IMR-90 (cell line): ENCODE data around the gene ANKS4B. TPM values are rescaled to one million over a fixed set of nuclear protein-coding genes. Genes with fewer than 3 reads are reported as not detected.

ENCODE experiments used
- ATAC-seq: fragments of 200-7000 bp; cut with Tn5 transposase; 2 replicates; pipeline ENCODE4 v1.9.1; 2020; ENCODE audit warnings: low read depth, mild to moderate bottlenecking, moderate library complexity
- BruUV-seq: library from RNA; stranded (reverse); fragments of 400-500 nt; replicated peaks from 2 replicates; lab custom pipeline; 2021; lab: Mats Ljungman, UMichigan
- CTCF ChIA-PET: fragments of 300-600 bp; formaldehyde crosslinking; extraction: SDS; loops from one replicate; lab custom pipeline; 2021; ENCODE audit warnings: antibody characterized with exemption; lab: Yijun Ruan, JAX
- POLR2A ChIA-PET: fragments of 300-600 bp; sonication (Branson Sonifier 250); formaldehyde crosslinking; loops from one replicate; lab custom pipeline; 2022; ENCODE audit warnings: antibody characterized with exemption; ENCODE audit not compliant: unreplicated experiment; lab: Charles Lee
- DNase-seq: peaks from one replicate; pipeline ENCODE4 v3.0.0; 2013
- H2AFZ ChIP-seq: replicated peaks from 2 replicates; pipeline ENCODE3; 2013; ENCODE audit warnings: low read length, mild to moderate bottlenecking; ENCODE audit not compliant: poor library complexity
- H2AK5ac ChIP-seq: 2 replicates; pipeline ENCODE4 v1.6.1; 2013; ENCODE audit warnings: low read depth, low read length, inconsistent platforms
- H2AK9ac ChIP-seq: replicated peaks from 2 replicates; pipeline ENCODE3; 2013; ENCODE audit warnings: mild to moderate bottlenecking, low read depth, low read length, moderate library complexity; ENCODE audit not compliant: poor library complexity
- H2BK120ac ChIP-seq: 2 replicates; pipeline ENCODE4 v1.6.1; 2013; ENCODE audit warnings: low read depth, low read length, inconsistent platforms
- H2BK15ac ChIP-seq: 3 replicates; pipeline ENCODE4 v1.6.1; 2013; ENCODE audit warnings: low read depth, low read length, inconsistent platforms
- H2BK20ac ChIP-seq: 2 replicates; pipeline ENCODE4 v1.6.1; 2013; ENCODE audit warnings: low read depth, mild to moderate bottlenecking, inconsistent platforms, low read length, moderate library complexity
- H2BK5ac ChIP-seq: 2 replicates; pipeline ENCODE4 v1.6.1; 2013; ENCODE audit warnings: mild to moderate bottlenecking, low read depth, low read length, inconsistent platforms; ENCODE audit not compliant: poor library complexity, severe bottlenecking
- H3K14ac ChIP-seq: replicated peaks from 2 replicates; pipeline ENCODE4 v1.6.1; 2013; ENCODE audit warnings: low read depth, low read length, inconsistent platforms
- H3K18ac ChIP-seq: 2 replicates; pipeline ENCODE4 v1.6.1; 2013; ENCODE audit warnings: low read depth, low read length, control low read depth
- H3K23ac ChIP-seq: 2 replicates; pipeline ENCODE4 v1.6.1; 2013; ENCODE audit warnings: low read depth, low read length, inconsistent platforms
- H3K27ac ChIP-seq: 2 replicates; pipeline ENCODE4 v1.5.1; 2013; ENCODE audit warnings: mild to moderate bottlenecking, control low read depth, low read length; ENCODE audit not compliant: insufficient read depth
- H3K27me3 ChIP-seq: 2 replicates; pipeline ENCODE4 v1.6.1; 2013; ENCODE audit warnings: low read length; ENCODE audit not compliant: control insufficient read depth, insufficient read depth
- H3K36me3 ChIP-seq: 2 replicates; pipeline ENCODE4 v1.6.1; 2013; ENCODE audit warnings: low read length, mixed read lengths; ENCODE audit not compliant: control insufficient read depth, insufficient read depth
- H3K4ac ChIP-seq: 2 replicates; pipeline ENCODE4 v1.6.1; 2013; ENCODE audit warnings: low read depth, low read length, inconsistent platforms
- H3K4me1 ChIP-seq: 2 replicates; pipeline ENCODE4 v1.6.1; 2013; ENCODE audit warnings: low read length, mixed read lengths; ENCODE audit not compliant: control insufficient read depth, insufficient read depth
- H3K4me2 ChIP-seq: 2 replicates; pipeline ENCODE4 v1.6.1; 2013; ENCODE audit warnings: low read depth, mild to moderate bottlenecking, control low read depth, low read length, moderate library complexity
- H3K4me3 ChIP-seq: 2 replicates; pipeline ENCODE4 v1.5.1; 2013; ENCODE audit warnings: low read depth, mild to moderate bottlenecking, control low read depth, low read length, moderate library complexity; ENCODE audit not compliant: insufficient read depth
- H3K56ac ChIP-seq: 2 replicates; pipeline ENCODE4 v1.6.1; 2013; ENCODE audit warnings: low read length, inconsistent platforms; ENCODE audit not compliant: insufficient read depth; ENCODE audit errors: extremely low read depth
- H3K79me1 ChIP-seq, 2 experiments: 2 replicates each; pipeline ENCODE4 v1.6.1; 2013; ENCODE audit warnings: low read length in 2 of 2, inconsistent platforms in 1 of 2, low read depth in 1 of 2
- H3K9ac ChIP-seq: 2 replicates; pipeline ENCODE4 v1.6.1; 2013; ENCODE audit warnings: low read depth, low read length, control low read depth
- H3K9me1 ChIP-seq: 2 replicates; pipeline ENCODE4 v1.6.1; 2013; ENCODE audit warnings: low read length, inconsistent platforms; ENCODE audit not compliant: insufficient read depth
- H3K9me3 ChIP-seq: 2 replicates; pipeline ENCODE4 v1.6.1; 2013; ENCODE audit warnings: low read length; ENCODE audit not compliant: control insufficient read depth, insufficient read depth
- H4K20me1 ChIP-seq: 2 replicates; pipeline ENCODE4 v1.6.1; 2013; ENCODE audit warnings: low read length, inconsistent platforms; ENCODE audit not compliant: insufficient read depth
- H4K5ac ChIP-seq: 2 replicates; pipeline ENCODE4 v1.6.1; 2013; ENCODE audit warnings: mild to moderate bottlenecking, low read depth, low read length, control low read depth
- H4K8ac ChIP-seq, 2 experiments: 2 replicates each; pipeline ENCODE4 v1.6.1; 2013; ENCODE audit warnings: low read depth in 2 of 2, low read length in 2 of 2, control low read depth in 1 of 2, inconsistent platforms in 1 of 2
- H4K91ac ChIP-seq: 2 replicates; pipeline ENCODE4 v1.6.1; 2013; ENCODE audit warnings: low read depth, low read length, inconsistent platforms; ENCODE audit not compliant: insufficient read depth
- CEBPB ChIP-seq: IDR thresholded peaks from 2 replicates; pipeline ENCODE4 v1.6.1; 2012; ENCODE audit warnings: low read depth, low read length, improper control_type of control experiment
- ELK1 ChIP-seq: fragments of 150-350 bp; IDR thresholded peaks from 2 replicates; pipeline ENCODE4 v1.6.1; 2016; ENCODE audit warnings: low read depth, mild to moderate bottlenecking, low read length, moderate library complexity, borderline replicate concordance
- FOS ChIP-seq: fragments of 150-350 bp; IDR thresholded peaks from 2 replicates; pipeline ENCODE4 v1.6.1; 2016; ENCODE audit warnings: low read depth, low read length
- NFE2L2 ChIP-seq: fragments of 150-350 bp; IDR thresholded peaks from 2 replicates; pipeline ENCODE4 v1.6.1; 2016; ENCODE audit warnings: low read depth, mild to moderate bottlenecking, low read length
- RCOR1 ChIP-seq: IDR thresholded peaks from 2 replicates; pipeline ENCODE4 v1.6.1; 2012; ENCODE audit warnings: mild to moderate bottlenecking, low read length, improper control_type of control experiment; ENCODE audit not compliant: insufficient replicate concordance
- WGBS, 2 experiments: methylation state at CpG; one replicate each; pipeline versions ENCODE4 v1.1.5 to v1.1.7; 2013; ENCODE audit warnings: missing lambda C conversion rate in 2 of 2; ENCODE audit not compliant: insufficient read length in 1 of 2; ENCODE audit errors: extremely low coverage in 2 of 2; 5-methylcytosine and 5-hydroxymethylcytosine counted together
- dilution Hi-C: fragments of 300-500 bp; cut with HindIII; formaldehyde crosslinking; loops from one replicate; pipeline ENCODE4 v1.14.3; 2018; ENCODE audit warnings: low sequenced_read_pairs; ENCODE audit not compliant: unreplicated experiment
- in situ Hi-C: fragments of 300-500 bp; cut with MboI; formaldehyde crosslinking; loops from 3 replicates; pipeline ENCODE4 v1.14.3; 2019; ENCODE audit warnings: low sequenced_read_pairs, inconsistent platforms, mixed read lengths
- intact Hi-C: fragments of 100-400 bp; cut with micrococcal nuclease; formaldehyde crosslinking; loops from 2 replicates; pipeline ENCODE4 v1.10.0; 2022
- polyA plus RNA-seq, 3 experiments: library from polyadenylated mRNA; depleted of rRNA; stranded (reverse); fragments of >200 nt; gene quantifications; 2 replicates each; pipeline ENCODE4 v1.2.3, GENCODE V29; 2012; ENCODE audit warnings: low replicate concordance in 1 of 3
- total RNA-seq: library from RNA; depleted of rRNA; stranded (reverse); fragments of >200 nt; gene quantifications from 2 replicates; pipeline ENCODE4 v1.2.3, GENCODE V29; 2012

Gene ANKS4B
- total and polyA plus RNA-seq, 2 of the 4 experiments (the other 2 are of a cell fraction), result not detected

DNA sequence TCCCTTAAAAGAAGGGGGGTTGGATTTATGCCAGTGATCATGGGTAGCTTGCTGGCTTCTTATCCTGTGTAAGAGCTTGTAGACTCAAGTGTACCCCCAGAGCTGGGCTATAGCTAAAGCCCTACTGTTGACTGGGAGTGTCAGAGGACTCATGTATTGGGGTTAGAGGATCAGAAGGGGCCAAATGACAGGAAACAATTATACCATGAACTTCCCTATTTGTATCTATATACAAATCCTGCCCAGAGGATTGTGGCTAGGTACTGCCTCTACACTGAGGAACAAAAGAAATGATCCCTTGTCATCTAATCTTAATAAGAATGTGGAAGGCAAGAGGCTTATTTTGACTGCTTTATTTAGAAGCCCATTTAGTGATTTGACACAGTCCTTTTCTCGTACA is 36.4 kb upstream of the ANKS4B start:
- TF ChIP-seq RCOR1 (no peak), FOS (no peak), CEBPB (no peak), ELK1 (no peak), NFE2L2 (no peak)
- Histone ChIP-seq H2BK5ac (no peak overlapping the region), H2BK15ac (no peak overlapping the region), H2AFZ (no peak overlapping the region), H3K23ac (no peak overlapping the region), H3K27ac (no peak overlapping the region), H3K56ac (no peak overlapping the region), H3K18ac (no peak overlapping the region), H3K14ac (no peak overlapping the region), H4K8ac (no peak overlapping the region), H3K36me3 (no peaks in the 10 kb centered on the region), H4K5ac (no peak overlapping the region), H4K20me1 (no peaks in the 10 kb centered on the region), H2BK20ac (no peak overlapping the region), H3K9me1 (no peaks in the 10 kb centered on the region), H2AK5ac (no peak overlapping the region), H3K4me1 (no peaks in the 10 kb centered on the region), H3K4me3 (no peak overlapping the region), H3K4ac (no peak overlapping the region), H4K91ac (no peak overlapping the region), H2BK120ac (no peak overlapping the region), H3K79me1 (no peaks in the 10 kb centered on the region), H2AK9ac (no peak overlapping the region), H3K27me3 (peaks cover 29% of the 10 kb centered on the region), H3K9me3 (no peaks in the 10 kb centered on the region), H3K9ac (no peak overlapping the region), H3K4me2 (no peak overlapping the region)
- ATAC-seq (no peak), DNase-seq (no peak)
- WGBS, 2 experiments, result no CpG with 5 or more reads among the region's 1 CpG
- CTCF ChIA-PET, result interaction anchor here (0.7 to 1.2 kb wide), 2 partner anchors 8 to 27 kb away, joined by 3 to 4 read pairs; no protein-coding TSS in a partner anchor
- BruUV-seq, result no TSS peak
- dilution Hi-C loops, result no loop called here
- intact Hi-C loops, result no loop called here
- in situ Hi-C loops, result no loop called here
- POLR2A ChIA-PET, result no interaction called here
